HepG2 (cell line): ENCODE measurements around the gene ZNF557. TPM values are rescaled to one million over a fixed set of nuclear protein-coding genes. Genes with fewer than 3 reads are reported as not detected.

Source experiments
- DNMT1 ChIP-seq: sonication (generic); formaldehyde crosslinking; IDR thresholded peaks from 2 replicates; pipeline ENCODE4 v1.5.1; 2020; ENCODE audit warnings: mild to moderate bottlenecking, missing genetic modification reagents
- DPF2 ChIP-seq: sonication (generic); formaldehyde crosslinking; IDR thresholded peaks from 2 replicates; pipeline ENCODE4 v1.4.0; 2020; ENCODE audit warnings: mild to moderate bottlenecking, low read depth, missing genetic modification reagents, borderline replicate concordance
- MYC ChIP-seq: sonication (generic); formaldehyde crosslinking; IDR thresholded peaks from 2 replicates; pipeline ENCODE4 v1.9.0; 2021; ENCODE audit warnings: missing genetic modification reagents, borderline replicate concordance
- POGZ ChIP-seq: sonication (generic); formaldehyde crosslinking; IDR thresholded peaks from 2 replicates; pipeline ENCODE4 v1.4.0; 2020; ENCODE audit warnings: mild to moderate bottlenecking, missing genetic modification reagents
- RBM39 ChIP-seq: fragments of 200-400 bp; formaldehyde crosslinking; IDR thresholded peaks from one replicate; pipeline ENCODE4 v1.6.1; 2018; ENCODE audit warnings: antibody characterized with exemption, mild to moderate bottlenecking, low read depth, low read length; ENCODE audit not compliant: poor library complexity, severe bottlenecking
- REPIN1 ChIP-seq: sonication (generic); formaldehyde crosslinking; IDR thresholded peaks from 2 replicates; pipeline ENCODE4 v1.8.0; 2022; ENCODE audit warnings: missing genetic modification reagents, low read depth, mild to moderate bottlenecking, borderline replicate concordance
- SIN3A ChIP-seq: IDR thresholded peaks from 2 replicates; pipeline ENCODE4 v1.6.1; 2011; ENCODE audit warnings: low read depth, mild to moderate bottlenecking, control low read depth, low read length, borderline replicate concordance
- SOX13 ChIP-seq, 3 experiments: fragments of 450-650 bp in 1 of 3; sonication (generic) in 1 of 3; formaldehyde crosslinking in 1 of 3; IDR thresholded peaks in 2 of 3; conservative IDR thresholded peaks in 1 of 3; 2 replicates each; pipeline versions ENCODE4 v1.5.0 to v1.6.1; 2016 to 2020; ENCODE audit warnings: antibody characterized with exemption in 1 of 3, mild to moderate bottlenecking in 1 of 3, missing compliant biosample characterization in 1 of 3, missing genetic modification reagents in 1 of 3, moderate library complexity in 1 of 3
- SPEN ChIP-seq: sonication (generic); formaldehyde crosslinking; IDR thresholded peaks from 2 replicates; pipeline ENCODE4 v1.5.1; 2020; ENCODE audit warnings: low read depth, mild to moderate bottlenecking, missing genetic modification reagents
- THYN1 ChIP-seq: sonication (generic); formaldehyde crosslinking; IDR thresholded peaks from 2 replicates; pipeline ENCODE4 v1.8.1; 2023; ENCODE audit warnings: low read depth, mild to moderate bottlenecking, moderate library complexity, missing genetic modification reagents, borderline replicate concordance
- XBP1 ChIP-seq: sonication (generic); formaldehyde crosslinking; IDR thresholded peaks from 2 replicates; pipeline ENCODE4 v1.5.0; 2020; ENCODE audit warnings: missing genetic modification reagents
- YEATS2 ChIP-seq: sonication (generic); formaldehyde crosslinking; IDR thresholded peaks from 2 replicates; pipeline ENCODE4 v1.4.0; 2020; ENCODE audit warnings: missing genetic modification reagents, borderline replicate concordance
- YY1 ChIP-seq: IDR thresholded peaks from 2 replicates; pipeline ENCODE4 v1.6.1; 2011; ENCODE audit warnings: low read length, low read depth, moderate library complexity, mild to moderate bottlenecking; ENCODE audit not compliant: insufficient read depth, insufficient replicate concordance
- ZBTB21 ChIP-seq: sonication (generic); formaldehyde crosslinking; IDR thresholded peaks from 2 replicates; pipeline ENCODE4 v1.4.0; 2020; ENCODE audit warnings: missing genetic modification reagents
- ZFP1 ChIP-seq: IDR thresholded peaks from 2 replicates; pipeline ENCODE4 v1.6.1; 2016
- ZNF503 ChIP-seq: sonication (generic); formaldehyde crosslinking; IDR thresholded peaks from 2 replicates; pipeline ENCODE4 v1.4.0; 2020; ENCODE audit warnings: missing genetic modification reagents
- ZNF574 ChIP-seq: sonication (generic); formaldehyde crosslinking; IDR thresholded peaks from 2 replicates; pipeline ENCODE4 v1.4.0; 2020; ENCODE audit warnings: missing genetic modification reagents
- ZNF619 ChIP-seq: sonication (generic); formaldehyde crosslinking; IDR thresholded peaks from 2 replicates; pipeline ENCODE4 v1.4.0; 2020; ENCODE audit warnings: mild to moderate bottlenecking, missing genetic modification reagents
- ZNF777 ChIP-seq: sonication (generic); formaldehyde crosslinking; IDR thresholded peaks from 2 replicates; pipeline ENCODE4 v1.4.0; 2020; ENCODE audit warnings: missing genetic modification reagents
- polyA plus RNA-seq, 8 experiments: library from polyadenylated mRNA; depleted of rRNA in 3 of 8; stranded (reverse) in 7 of 8; unstranded in 1 of 8; fragments of >200 nt; fragmentation: Illumina TruSeq in 4 of 8; extraction: Trizol in 4 of 8; gene quantifications; 2 replicates each; pipeline versions ENCODE4 v1.2.1 to v1.2.3, GENCODE V29; 2011 to 2016; ENCODE audit warnings: low read depth in 4 of 8, missing spikeins in 1 of 8, mixed read lengths in 1 of 8; ENCODE audit not compliant: insufficient read depth in 1 of 8
- total RNA-seq, 5 experiments: library from RNA; depleted of rRNA; stranded (reverse); fragments of >200 nt; fragmentation: Illumina TruSeq; extraction: Trizol; gene quantifications; 2 replicates each; pipeline ENCODE4 v1.2.3, GENCODE V29; 2016; ENCODE audit warnings: low read depth in 1 of 5
- TF ChIP-seq, protein P1 (sequence below): IDR thresholded peaks from 2 replicates; pipeline ENCODE4 v1.6.1; 2016; ENCODE audit warnings: missing compliant biosample characterization, missing genetic modification reagents, borderline replicate concordance

Gene ZNF557
- total and polyA plus RNA-seq, 2 of the 13 experiments (the other 11 are each of a cell fraction or from before 2014, with no cell fraction given), result 2.1 to 7.8 TPM

- TF ChIP-seq SOX13 (IDR thresholded peaks at IDR 0.05) (no peak), SOX13 (CRISPR knock-in tag; conservative IDR thresholded peaks at IDR 0.05 in 1 of 2, IDR thresholded peaks at IDR 0.05 in 1 of 2) (0 out of 4 replicates have a peak, but pooled peaks of 1 of the 2 experiments have one; percentile 21), ZNF503 (no peak), XBP1 (no peak), YEATS2 (CRISPR knock-in tag) (peak; percentile 87), SIN3A (peak; percentile 53; the same call in 1 of the 2 replicates), ZNF574 (CRISPR knock-in tag) (0 out of 2 replicates have a peak, but pooled peaks have one; percentile 41), DNMT1 (CRISPR knock-in tag) (0 out of 2 replicates have a peak, but pooled peaks have one; percentile 25), THYN1 (CRISPR knock-in tag) (0 out of 2 replicates have a peak, but pooled peaks have one; percentile 38), SPEN (CRISPR knock-in tag) (peak; percentile 73; the same call in 1 of the 2 replicates), ZNF619 (peak; percentile 90; the same call in 1 of the 2 replicates), REPIN1 (CRISPR knock-in tag) (no peak), RBM39 (peak; percentile 76), MYC (CRISPR knock-in tag) (peak; percentile 24; the same call in 1 of the 2 replicates), YY1 (peak; percentile 82), ZBTB21 (CRISPR knock-in tag) (no peak), ZNF777 (CRISPR knock-in tag) (no peak), ZFP1 (no peak), POGZ (CRISPR knock-in tag) (peak; percentile 39; the same call in 1 of the 2 replicates), DPF2 (CRISPR knock-in tag) (no peak)
- TF ChIP-seq, protein P1, sequence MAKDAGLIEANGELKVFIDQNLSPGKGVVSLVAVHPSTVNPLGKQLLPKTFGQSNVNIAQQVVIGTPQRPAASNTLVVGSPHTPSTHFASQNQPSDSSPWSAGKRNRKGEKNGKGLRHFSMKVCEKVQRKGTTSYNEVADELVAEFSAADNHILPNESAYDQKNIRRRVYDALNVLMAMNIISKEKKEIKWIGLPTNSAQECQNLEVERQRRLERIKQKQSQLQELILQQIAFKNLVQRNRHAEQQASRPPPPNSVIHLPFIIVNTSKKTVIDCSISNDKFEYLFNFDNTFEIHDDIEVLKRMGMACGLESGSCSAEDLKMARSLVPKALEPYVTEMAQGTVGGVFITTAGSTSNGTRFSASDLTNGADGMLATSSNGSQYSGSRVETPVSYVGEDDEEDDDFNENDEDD (CRISPR knock-in tag), result peak; percentile 35
Measured at GRCh38 chr19:7098701-7099596, 29.4 kb downstream of the ZNF557 start (continued).
